Measurements from ENCODE around the gene USP27X.

The USP27X gene

DNA sequence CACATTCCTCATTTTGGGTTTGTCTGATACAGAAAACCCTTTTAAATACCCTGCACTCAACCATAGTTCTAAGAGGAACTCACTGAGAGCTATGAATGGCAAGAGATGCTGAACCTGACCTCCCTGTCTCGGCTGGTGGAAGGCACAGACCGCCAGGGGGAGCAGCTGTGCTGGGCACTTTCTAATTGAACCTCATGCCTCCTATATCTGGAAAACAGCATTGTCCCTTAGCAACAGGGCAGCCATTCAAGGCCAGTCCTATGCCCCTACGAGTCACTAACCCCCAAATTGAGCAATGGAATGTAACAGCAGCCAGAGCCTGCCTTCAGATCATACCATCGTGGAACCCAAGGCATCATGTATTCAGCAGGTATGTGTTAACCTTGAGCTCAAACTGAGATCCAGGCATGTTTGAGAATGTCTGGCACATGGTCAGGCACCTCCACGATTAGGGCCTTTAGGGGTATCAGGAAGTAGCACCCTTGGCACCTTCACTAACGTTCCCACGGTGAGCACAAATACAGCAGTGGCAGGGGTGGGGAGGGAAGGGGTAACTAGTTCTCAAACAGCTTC, 5.1 kb downstream of the USP27X start:
- DNase-seq (ENCODE audit: low read depth in 2 of 2), result peak; percentile 17 to 27

DNA sequence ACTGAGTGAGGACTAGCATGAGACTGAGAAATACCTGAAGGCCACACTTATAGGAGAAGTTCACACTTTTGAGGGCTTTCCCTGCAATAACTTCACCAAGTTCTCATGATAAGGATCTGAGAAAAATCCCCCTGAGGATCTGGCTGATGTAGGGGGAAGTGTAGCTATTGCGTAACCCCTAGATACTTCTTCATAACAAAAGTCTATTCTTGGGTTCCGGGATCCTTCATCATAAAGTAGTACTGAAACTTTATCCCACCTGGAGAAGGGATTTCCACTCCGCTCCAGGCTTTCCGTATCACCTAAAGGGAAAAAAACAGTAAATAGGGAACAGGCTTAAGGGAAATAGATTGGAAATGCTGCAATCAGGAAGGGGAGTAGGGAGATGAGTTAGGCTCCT, 13.3 kb downstream of the USP27X start:
- no peak for DNase-seq (ENCODE audit: low read depth in 2 of 2)

DNA sequence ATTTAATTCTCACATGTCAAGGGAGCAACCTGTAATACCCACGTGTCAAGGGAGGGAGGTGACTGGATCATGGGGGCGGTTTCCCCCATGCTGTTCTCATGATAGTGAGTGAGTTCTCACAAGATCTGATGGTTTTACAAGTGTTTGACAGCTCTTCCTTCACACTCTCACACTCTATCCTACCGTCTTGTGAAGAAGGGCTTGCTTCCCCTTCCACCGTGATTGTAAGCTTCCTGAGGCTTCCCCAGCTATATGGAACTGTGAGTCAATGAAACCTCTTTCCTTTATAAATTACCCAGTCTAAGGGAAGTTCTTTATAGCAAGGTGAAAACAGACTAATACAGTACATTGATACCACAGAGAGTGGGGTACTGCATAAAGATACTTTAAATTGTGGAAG, 17.7 kb downstream of the USP27X start:
- DNase-seq (ENCODE audit: low read depth in 2 of 2), result no peak

DNA sequence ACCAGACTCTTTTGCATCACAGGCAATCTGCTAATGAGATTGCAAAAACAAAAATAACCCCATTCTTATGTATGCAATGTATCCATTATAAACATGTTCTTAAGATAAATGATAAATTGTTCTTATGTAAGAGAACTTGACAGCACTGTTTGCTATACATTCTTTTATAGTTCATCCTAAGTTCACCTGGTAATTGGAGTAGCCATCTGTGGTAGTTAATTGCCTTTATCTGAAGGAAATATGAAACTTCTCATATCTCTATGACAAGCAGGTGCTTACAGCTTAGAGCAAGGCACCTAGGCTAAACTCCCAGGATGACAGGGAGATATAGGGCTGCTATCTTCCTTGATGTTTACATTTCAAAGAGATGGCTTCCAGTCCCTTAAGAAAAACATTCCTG, 21.8 kb downstream of the USP27X start:
- no peak for DNase-seq (ENCODE audit: low read depth in 2 of 2)

DNA sequence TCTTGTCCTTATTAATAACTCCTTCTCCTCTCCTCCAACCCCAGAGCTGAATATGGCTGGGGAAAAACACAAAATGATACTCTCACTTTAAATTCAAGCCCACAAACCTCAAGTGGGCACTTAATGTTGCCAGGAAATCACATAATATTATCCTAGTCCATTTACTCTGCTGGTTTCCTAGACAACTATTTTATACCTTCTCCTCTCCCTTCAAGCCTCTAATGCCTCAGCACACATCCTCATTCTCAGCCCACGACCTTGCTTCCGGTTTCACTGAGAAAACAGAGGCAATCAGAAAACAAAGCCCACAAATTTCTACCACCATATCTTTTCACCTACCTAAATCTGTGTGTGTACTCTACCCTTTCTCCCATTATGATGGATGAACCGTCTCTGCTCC, 31.1 kb downstream of the USP27X start:
- DNase-seq (ENCODE audit: low read depth in 2 of 2), result no peak

DNA sequence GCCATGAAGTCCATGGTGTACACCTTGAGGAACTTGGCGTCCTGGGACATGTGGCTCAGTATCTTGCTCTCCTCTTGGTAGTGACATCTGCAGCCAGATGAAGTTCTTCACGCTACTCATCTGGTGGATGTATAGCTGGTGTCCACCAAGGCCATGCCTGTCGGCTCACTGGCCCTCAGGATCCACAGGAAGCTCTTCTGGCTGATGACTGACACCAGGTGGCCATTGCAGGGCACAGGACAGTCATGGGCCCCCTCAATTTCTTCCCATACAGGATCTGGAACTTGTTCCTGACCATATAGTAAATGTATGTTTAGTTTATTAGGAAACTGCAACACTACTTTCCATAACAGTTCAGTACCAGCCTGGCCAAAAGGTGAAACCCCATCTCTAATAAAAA, 32.8 kb downstream of the USP27X start:
- DNase-seq (ENCODE audit: low read depth in 2 of 2), result no peak

DNA sequence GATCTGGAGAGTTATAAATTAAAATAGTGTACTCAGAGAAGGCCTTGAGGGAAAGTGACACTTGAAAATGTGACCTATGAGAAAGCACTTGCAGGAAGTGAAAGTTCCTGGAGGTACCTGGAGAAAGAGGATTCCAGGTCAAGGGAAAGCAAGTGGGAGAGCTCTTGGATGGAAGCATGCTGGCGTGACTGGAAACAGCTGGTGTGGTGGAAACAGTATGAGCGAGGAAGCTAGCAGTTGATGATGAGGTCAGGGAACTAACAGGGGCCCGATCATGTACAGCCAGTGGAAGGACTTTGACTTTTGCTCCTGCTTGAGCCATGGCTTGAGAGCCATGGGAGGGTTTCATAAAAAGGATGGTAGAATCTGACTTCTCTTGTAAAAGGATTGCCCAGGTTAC, 33.6 kb downstream of the USP27X start:
- DNase-seq (ENCODE audit: low read depth in 2 of 2), result no peak

DNA sequence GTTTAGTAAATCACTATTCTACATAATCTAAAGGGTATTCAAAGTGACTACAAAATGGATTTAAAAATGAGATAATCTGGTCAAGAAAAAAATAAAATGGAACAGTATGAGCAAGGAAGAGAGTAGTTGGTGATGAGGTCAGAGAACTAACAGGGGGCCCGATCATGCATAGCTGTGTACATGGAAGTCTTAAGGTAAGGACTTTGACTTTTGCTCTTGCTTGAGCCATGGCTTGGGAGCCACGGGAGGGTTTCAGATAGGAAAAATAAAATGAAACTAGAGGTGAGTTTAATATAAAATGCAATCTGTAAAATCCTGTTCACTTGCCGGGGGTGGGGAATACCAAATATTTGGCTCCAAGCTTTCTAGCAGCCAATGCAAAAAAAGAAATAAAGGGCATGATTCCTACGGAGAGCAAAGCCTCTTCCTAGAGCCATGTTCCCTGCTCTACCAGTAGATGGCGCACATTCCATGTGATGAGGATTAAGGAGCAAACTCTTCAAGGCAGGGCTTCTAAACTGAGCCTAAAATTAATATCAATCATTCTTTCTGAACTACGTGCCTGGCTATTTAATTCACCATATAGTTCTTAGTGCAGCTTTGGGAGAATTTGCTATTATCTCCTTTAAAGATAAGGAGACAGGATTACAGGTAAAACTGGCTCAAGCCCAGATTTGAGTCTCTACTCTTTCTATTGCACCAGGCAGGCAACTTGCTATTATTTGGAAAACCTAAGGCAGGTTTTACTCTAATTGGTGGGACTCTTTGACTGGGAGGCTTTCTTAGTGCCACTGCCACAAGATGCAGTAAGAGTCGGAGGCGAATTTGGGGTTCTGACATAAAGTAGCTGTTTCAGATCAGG, 36.3 kb downstream of the USP27X start:
- no peak for DNase-seq (ENCODE audit: low read depth in 2 of 2)

DNA sequence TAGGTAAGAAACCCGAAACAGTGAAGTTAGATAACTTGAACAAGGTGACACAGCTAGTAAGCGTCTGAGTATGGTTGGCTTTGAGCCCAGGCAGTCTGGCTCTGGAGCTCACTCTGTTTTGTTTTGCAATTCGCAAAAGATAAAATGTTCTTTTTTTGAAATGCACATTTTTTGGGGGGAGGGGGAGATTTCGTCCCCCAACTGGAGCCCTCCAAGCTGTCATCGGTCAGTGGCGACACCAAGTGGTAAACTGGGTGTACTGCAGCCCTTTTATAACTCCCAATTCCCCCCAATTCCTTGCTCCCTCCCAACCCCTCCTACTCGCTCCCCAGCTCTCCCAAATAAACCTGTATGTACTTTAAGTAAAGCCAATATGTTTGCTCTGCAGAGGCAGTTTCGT, 40.3 kb downstream of the USP27X start:
- DNase-seq (ENCODE audit: low read depth in 2 of 2), result no peak

DNA sequence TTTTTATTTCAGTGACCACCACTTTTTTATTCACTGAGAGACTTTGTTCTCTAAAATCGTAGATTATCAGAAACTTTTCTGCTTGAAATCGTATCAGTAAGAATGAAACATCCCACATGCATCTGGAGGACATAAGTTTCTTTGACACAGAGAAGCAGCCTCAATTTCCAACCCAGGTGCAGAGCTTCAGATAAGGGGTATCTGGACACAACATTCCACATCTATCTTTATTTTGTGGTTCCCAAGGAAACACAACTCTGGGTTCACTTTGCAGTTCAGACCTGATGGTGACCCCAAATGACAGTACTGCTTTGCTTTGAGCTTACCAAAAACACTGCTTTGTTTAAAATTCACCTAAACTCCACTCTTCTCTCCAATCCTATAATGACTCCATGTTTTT, 41.8 kb downstream of the USP27X start:
- DNase-seq (ENCODE audit: low read depth in 2 of 2), result no peak

DNA sequence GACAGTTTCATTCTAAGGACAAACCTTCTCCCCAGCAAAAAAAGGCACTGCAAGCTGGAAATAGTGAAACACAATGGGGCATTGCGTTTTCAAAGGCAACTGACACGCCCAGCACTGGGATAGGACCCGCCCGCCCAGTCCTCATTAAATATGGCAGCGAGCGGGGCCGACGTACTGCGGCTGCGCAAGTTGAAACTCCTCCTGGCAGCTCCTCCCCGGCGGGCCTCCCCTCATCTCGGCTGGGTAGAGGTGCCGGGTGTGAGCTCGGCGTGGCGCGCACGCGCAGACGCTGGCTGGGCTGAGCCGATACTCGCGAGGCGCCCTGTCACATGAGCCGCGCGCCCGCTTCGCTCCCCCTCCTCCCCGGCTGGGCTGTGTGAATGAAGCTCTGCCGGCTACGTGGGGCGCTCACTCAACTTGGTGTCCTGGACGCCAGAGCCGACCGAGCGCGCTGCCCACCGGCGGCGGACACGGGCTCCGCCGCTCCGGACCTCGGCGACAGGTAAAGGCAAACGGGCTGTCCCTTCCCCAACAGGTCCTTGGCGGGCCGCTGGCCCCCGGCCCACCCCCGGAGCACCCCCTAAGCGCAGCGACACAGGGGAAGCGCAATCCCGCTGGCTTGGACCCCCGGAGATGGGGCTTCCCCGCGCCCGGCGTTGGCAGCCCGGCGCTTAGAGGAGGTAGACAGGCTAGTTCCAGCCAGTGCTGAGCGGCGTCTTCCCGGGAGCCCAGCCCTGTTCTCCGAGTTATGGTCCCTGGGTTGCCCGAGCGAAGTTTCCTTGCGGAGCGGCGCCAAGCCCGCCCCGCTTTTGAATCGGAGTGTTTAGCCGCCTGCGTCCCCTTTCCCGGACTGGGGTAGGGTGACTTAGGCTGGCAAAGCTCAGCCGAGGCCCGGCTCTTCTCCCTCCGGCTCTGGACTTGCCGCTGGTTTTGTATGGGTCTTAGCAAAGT, 43.3 kb downstream of the USP27X start, which contains the start of gene CLCN5:
Gene CLCN5, plus strand, starts transcription at position 306 of the 951 bp plus-strand sequence. CDS start 2,703 bp downstream, outside the sequence.
- DNase-seq (ENCODE audit: low read depth in 2 of 2), result peak; percentile 90

DNA sequence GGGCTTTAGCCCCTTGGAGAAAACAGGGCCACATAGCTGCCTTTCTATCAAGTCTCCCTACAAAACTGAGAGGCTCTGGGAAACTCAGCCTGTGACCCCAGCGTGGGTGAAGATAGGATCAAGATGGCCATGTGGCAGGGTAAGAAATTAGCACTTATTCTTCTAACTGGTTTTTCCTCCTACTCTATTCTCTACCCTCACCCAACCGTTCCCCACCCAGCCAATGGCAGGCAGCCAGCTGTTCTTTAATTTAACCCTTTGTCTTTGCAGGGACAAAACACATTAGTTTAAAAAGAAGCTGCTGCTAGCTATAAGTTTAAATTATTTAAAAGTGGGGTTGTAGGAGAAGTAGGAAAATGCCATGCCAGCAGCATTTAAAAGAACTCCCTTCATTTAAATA, 45.9 kb downstream of the USP27X start:
- no peak for DNase-seq (ENCODE audit: low read depth in 2 of 2)

DNA sequence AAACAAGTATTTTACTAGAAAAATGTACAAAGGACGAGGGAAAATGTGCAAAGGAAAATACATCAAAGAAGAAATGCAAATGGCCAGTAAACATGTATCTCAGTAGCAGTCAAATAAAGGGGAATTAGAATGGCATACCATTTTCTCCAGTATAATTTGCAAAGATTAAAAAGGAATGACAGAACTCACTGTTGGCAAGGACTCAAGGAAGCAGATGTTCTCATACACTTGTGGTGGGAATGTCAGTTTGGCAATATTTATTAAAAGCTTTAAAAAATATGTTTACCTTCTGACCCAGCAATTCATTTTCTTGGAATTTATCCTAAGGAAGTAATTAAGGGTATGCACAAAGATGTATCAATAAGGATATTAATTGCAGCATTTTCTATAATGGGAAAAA, 50.8 kb downstream of the USP27X start:
- no peak for DNase-seq (ENCODE audit: low read depth in 2 of 2)
